GM19452 (cell line): Measurements from ENCODE around the gene MAP6.

ENCODE experiments used
- ATAC-seq: cut with Tn5 transposase; IDR thresholded peaks from one replicate; pipeline ENCODE4 v1.9.1; 2021; ENCODE audit not compliant: unreplicated experiment

The MAP6 gene

GRCh38 chr11:75667255-75667830 lies 1.5 kb downstream of the MAP6 start:
- ATAC-seq = no peak

GRCh38 chr11:75665990-75666389 lies 2.8 kb downstream of the MAP6 start:
- no peak for ATAC-seq

DNA sequence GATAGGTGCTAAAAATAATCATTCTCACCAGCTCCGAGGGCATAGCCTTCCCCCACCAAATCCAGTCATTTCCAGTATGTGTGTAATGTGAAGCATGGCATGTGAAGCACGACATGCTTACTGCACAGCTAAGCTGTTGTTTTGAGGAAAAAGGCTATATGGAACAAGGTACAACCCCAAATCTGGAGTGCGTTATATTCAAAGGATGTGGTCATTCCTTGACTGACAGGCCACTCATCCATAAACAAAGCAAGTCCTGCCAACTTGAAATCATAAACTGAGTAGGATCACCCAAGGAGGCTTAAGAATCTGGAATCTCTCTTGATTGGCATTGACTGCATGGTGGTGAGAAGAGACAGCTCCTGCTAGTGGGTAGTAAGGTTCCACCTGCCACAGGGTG lies 3.7 kb downstream of the MAP6 start:
- ATAC-seq = no peak

GRCh38 chr11:75664389-75664788 lies 4.4 kb downstream of the MAP6 start:
- ATAC-seq = no peak

DNA sequence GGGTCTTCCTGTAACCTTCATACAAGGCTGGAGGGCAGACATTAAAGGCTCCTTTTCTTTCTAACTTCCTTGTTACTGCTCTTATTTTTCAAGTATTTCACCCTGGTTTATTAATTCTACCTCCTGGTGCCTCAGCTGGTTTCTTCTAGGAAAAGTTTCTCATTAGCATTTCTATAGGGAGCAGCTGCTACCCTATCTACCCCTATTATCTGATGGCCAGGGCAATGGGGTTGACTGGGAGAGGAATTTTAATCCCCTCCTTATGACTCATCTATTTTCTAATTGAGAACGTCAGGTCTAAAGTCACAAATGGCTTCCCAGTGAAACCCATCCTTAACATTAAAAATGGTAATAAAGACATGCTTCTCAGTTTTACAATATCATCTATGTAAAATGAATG lies 5.0 kb downstream of the MAP6 start:
- no peak for ATAC-seq

DNA sequence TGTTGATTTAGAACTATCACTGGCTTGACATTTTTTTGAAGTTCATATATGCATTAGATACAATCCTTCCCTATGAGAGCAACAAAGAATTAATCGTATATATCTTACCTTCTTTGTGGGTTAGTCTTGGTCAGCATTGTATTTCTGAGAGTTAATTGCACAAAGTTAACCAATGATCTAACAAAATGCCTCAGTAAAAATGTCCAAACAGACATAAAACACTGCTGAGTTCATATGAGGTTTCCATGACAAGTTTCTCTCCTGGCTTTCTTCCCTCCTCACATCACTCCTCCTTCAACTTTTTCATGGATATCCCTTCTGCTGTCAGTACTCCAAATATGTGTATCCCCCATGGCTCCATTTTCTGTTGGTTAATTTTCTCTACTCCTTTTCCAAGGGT lies 9.0 kb downstream of the MAP6 start:
- no peak for ATAC-seq

DNA sequence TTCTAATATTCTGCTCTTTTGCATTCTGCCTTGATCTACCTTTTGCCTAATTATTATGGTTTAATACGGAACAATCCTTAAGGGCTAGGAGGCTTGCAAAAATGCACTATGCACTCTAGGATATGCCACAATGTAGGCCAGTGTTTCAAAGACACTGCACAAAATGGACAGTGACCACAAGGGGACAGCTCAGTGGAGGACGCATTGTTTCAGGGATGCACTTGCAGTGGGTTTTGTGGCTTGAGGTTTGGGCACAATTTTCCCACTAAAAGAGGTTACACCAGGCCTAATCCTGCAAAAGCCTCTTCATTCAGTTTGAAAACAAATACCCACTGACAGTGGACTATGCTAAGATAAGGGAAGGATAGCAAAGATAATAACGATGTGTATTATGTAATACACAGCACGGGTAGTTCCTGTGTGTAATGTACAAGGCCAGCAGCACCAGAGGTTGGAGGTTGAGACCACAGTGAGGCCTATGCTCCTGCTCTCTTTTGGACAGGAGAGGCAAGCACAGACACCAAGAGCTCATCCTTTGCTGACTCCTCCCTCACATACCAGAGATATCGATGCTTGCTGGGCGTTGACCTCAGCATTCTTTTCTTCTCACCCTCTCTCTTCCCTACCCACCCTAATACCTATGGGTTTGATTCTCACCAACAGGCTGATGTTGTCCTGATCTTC lies 12.7 kb downstream of the MAP6 start:
- no peak for ATAC-seq

- ATAC-seq = no peak
Measured at GRCh38 chr11:75655605-75656004, 13.2 kb downstream of the MAP6 start.

GRCh38 chr11:75654314-75654713 lies 14.5 kb downstream of the MAP6 start:
- peak; percentile 80 for ATAC-seq

- no peak for ATAC-seq
Measured at GRCh38 chr11:75653532-75653931, 15.3 kb downstream of the MAP6 start.

- ATAC-seq = no peak
Measured at GRCh38 chr11:75652936-75653335, 15.9 kb downstream of the MAP6 start.

- ATAC-seq = no peak
Measured at GRCh38 chr11:75651218-75651617, 17.6 kb downstream of the MAP6 start.

GRCh38 chr11:75650167-75650723 lies 18.6 kb downstream of the MAP6 start:
- ATAC-seq = no peak

- ATAC-seq = no peak
Measured at GRCh38 chr11:75644946-75645345, 23.9 kb downstream of the MAP6 start.

DNA sequence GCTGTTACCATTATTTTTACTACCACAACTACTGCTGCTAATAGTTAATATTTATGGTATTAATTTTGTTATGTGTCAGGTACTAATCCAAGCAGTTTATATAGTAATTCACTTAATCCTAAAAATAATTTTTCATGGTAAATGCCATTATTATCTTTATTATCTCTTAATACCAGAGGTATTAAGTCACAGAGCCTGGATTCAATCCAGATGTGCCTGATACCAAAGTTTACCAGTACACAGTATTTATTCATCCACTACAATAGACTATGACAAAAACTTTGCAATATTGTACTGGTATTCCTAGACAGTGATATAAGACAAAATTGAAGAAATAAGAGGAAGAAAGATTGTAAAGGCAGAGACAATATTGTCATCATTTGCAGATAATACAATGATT lies 24.5 kb downstream of the MAP6 start:
- ATAC-seq = no peak

GRCh38 chr11:75642402-75643113 lies 26.3 kb downstream of the MAP6 start:
- no peak for ATAC-seq

DNA sequence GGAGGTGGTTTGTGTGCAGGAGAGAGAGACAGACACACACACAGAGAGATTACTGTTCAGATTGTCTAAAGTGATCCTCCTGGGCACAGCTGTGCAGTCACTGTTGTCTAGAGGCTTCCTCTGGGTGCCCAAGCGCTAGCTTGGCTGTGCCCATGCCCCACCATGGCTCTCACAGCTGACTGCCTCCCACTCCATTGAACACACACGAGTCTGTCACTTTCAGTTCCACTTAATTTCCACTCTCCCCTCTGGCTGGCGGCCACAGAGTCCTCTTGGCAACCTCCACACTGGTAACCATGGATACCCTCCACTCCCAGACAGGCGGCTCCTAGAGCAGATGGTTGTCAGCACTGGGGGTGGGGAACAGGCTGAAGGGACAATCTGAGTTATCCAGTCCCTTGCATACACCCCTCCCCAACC lies 29.1 kb downstream of the MAP6 start:
- ATAC-seq = no peak

- ATAC-seq = no peak
Measured at GRCh38 chr11:75637998-75638397, 30.8 kb downstream of the MAP6 start.

- no peak for ATAC-seq
Measured at GRCh38 chr11:75635066-75635862, 33.6 kb downstream of the MAP6 start.

GRCh38 chr11:75633409-75634066 lies 35.3 kb downstream of the MAP6 start:
- ATAC-seq = no peak

DNA sequence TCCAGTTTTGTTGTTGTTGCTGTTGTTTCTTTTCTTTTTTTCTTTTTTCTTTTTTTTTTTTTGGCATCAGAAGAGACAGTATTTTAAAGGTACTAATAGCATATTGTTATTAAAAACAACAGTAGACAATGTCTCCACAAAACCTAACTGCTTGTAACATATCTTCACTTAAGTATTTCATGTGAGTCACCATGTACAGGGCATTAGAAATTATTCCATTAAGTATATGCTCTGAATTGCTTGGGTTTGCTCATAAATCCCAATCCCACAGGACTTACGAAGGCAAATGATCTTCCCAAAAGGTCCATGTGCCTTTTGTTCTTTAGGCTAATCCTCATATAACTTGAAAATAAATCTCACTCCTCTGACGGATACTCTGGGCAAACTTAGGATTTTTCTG lies 35.9 kb downstream of the MAP6 start:
- no peak for ATAC-seq
